Testis (tissue), 3 donors: ENCODE results near the gene MACF1. TPM values are rescaled to one million over a fixed set of nuclear protein-coding genes. Genes with fewer than 3 reads are reported as not detected.

ENCODE experiments used
- DNase-seq: peaks from one replicate; pipeline ENCODE4 v3.0.0-alpha.2; 2019
- H3K27ac ChIP-seq, 2 donors: fragments of 200-600 bp; sonication (generic); one replicate each; pipeline ENCODE4 v1.5.1; 2019
- H3K27me3 ChIP-seq: fragments of 200-600 bp; sonication (generic); one replicate; pipeline ENCODE4 v1.5.1; 2019
- H3K36me3 ChIP-seq: fragments of 200-600 bp; sonication (generic); one replicate; pipeline ENCODE4 v1.5.1; 2017; ENCODE audit warnings: low read depth; ENCODE audit errors: missing control alignments
- H3K4me1 ChIP-seq: fragments of 200-600 bp; sonication (generic); one replicate; pipeline ENCODE4 v1.5.1; 2019
- H3K4me3 ChIP-seq, 2 donors: fragments of 200-600 bp; sonication (generic); one replicate each; pipeline ENCODE4 v1.5.1; 2017 to 2019
- H3K9me3 ChIP-seq: fragments of 200-600 bp; sonication (generic); one replicate; pipeline ENCODE4 v1.5.1; 2017
- POLR2A ChIP-seq: fragments of 450-650 bp; IDR thresholded peaks from one replicate; pipeline ENCODE4 v1.6.1; 2017; ENCODE audit warnings: antibody characterized with exemption, mild to moderate bottlenecking, moderate library complexity
- WGBS, 2 donors: methylation state at CpG; one replicate each; pipeline ENCODE4 v1.1.5; 2018; 5-methylcytosine and 5-hydroxymethylcytosine counted together
- intact Hi-C: fragments of 100-400 bp; cut with DNase I; formaldehyde crosslinking; loops from one replicate; pipeline ENCODE4 v1.15.1; 2023; ENCODE audit warnings: low total_unique reads
- polyA plus RNA-seq: library from polyadenylated mRNA; stranded (reverse); fragments of 350-450 nt; fragmentation: Illumina TruSeq; extraction: RNeasy Lipid Tissue Mini Kit (QIAGEN cat#74804); gene quantifications from one replicate; pipeline ENCODE4 v1.2.3, GENCODE V29; 2014; ENCODE audit warnings: low read depth, low replicate concordance; ENCODE audit not compliant: insufficient read depth
- total RNA-seq, 2 donors: library from RNA; depleted of rRNA; stranded (reverse); fragments of >200 nt; gene quantifications; one replicate each; pipeline ENCODE4 v1.2.3, GENCODE V29; 2016
- TF ChIP-seq, protein P1 (sequence below), 3 experiments: fragments of 450-650 bp in 2 of 3; fragments of 200-600 bp in 1 of 3; sonication (generic) in 1 of 3; IDR thresholded peaks; one replicate each; pipeline ENCODE4 v1.5.1; 2016 to 2019; ENCODE audit warnings: antibody characterized with exemption in 3 of 3, mild to moderate bottlenecking in 2 of 3, moderate library complexity in 1 of 3

MACF1 gene
- total and polyA plus RNA-seq, 3 donors from 2014 or later: 136 to 494 (median 422) TPM

GRCh38 chr1:39239968-39240367 is 35.5 kb downstream of the MACF1 start:
- 94% methylated on average over 3 of the region's 3 CpGs for WGBS, 2 donors
- intact Hi-C loops: no loop called here
- no peak overlapping the region for H3K4me3 ChIP-seq

GRCh38 chr1:39243302-39243701 is 38.8 kb downstream of the MACF1 start:
- no peak for DNase-seq
- TF ChIP-seq POLR2A: no peak
- WGBS, 2 donors: 84 to 88% methylated on average over 2 of the region's 2 CpGs
- Histone ChIP-seq H3K4me3 (no peak overlapping the region), H3K27me3 (no peaks in the 10 kb centered on the region), H3K4me1 (no peaks in the 10 kb centered on the region), H3K36me3 (no peaks in the 10 kb centered on the region), H3K27ac (no peak overlapping the region), H3K9me3 (no peaks in the 10 kb centered on the region)
- intact Hi-C loops: no loop called here

More at GRCh38 chr1:39239968-39240367, 35.5 kb downstream of the MACF1 start:
- no peak for TF ChIP-seq POLR2A
- TF ChIP-seq, protein P1, sequence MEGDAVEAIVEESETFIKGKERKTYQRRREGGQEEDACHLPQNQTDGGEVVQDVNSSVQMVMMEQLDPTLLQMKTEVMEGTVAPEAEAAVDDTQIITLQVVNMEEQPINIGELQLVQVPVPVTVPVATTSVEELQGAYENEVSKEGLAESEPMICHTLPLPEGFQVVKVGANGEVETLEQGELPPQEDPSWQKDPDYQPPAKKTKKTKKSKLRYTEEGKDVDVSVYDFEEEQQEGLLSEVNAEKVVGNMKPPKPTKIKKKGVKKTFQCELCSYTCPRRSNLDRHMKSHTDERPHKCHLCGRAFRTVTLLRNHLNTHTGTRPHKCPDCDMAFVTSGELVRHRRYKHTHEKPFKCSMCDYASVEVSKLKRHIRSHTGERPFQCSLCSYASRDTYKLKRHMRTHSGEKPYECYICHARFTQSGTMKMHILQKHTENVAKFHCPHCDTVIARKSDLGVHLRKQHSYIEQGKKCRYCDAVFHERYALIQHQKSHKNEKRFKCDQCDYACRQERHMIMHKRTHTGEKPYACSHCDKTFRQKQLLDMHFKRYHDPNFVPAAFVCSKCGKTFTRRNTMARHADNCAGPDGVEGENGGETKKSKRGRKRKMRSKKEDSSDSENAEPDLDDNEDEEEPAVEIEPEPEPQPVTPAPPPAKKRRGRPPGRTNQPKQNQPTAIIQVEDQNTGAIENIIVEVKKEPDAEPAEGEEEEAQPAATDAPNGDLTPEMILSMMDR (IDR thresholded peaks at IDR 0.05): no peak
- Histone ChIP-seq H3K27me3 (no peaks in the 10 kb centered on the region), H3K36me3 (no peaks in the 10 kb centered on the region), H3K27ac (no peak overlapping the region), H3K9me3 (no peaks in the 10 kb centered on the region), H3K4me1 (no peaks in the 10 kb centered on the region)
- no peak for DNase-seq

GRCh38 chr1:39250460-39251240 is 46.2 kb downstream of the MACF1 start:
- DNase-seq: no peak
- H3K4me1 ChIP-seq: no peaks in the 10 kb centered on the region
- TF ChIP-seq, protein P1 (IDR thresholded peaks at IDR 0.05): no peak
- no peak for TF ChIP-seq POLR2A
- no peak overlapping the region for H3K4me3 ChIP-seq
- intact Hi-C loops: loop anchor here (10.0 kb wide), 1 partner anchor 46 kb away; the partner anchor contains the start of gene MACF1
- H3K36me3 ChIP-seq: no peaks in the 10 kb centered on the region
- no peaks in the 10 kb centered on the region for H3K27me3 ChIP-seq
- WGBS, 2 donors: 86 to 92% methylated on average over 2 of the region's 2 CpGs
- no peak overlapping the region for H3K27ac ChIP-seq
- H3K9me3 ChIP-seq: no peaks in the 10 kb centered on the region

DNA sequence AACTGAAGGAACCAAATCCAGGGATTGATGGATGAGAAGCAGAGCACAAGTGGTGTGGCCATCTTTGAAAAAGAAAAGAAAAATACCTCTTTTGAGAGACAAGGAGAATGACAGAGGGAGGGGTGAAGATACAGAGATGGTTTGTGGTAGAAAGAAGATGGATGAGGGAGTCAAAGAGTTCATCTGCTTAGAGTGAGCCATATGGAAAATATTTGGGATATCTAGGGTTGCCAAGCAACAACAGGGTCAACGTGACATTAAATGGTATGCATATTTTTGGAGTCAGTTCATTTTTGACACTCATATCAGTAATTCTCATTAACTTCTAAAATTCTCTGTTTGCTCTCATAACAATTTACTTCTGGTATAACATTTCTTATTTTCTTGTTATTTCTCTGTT is 50.7 kb downstream of the MACF1 start:
- no peak for DNase-seq
- no peaks in the 10 kb centered on the region for H3K36me3 ChIP-seq
- H3K4me3 ChIP-seq: no peak overlapping the region
- no peaks in the 10 kb centered on the region for H3K4me1 ChIP-seq
- no peaks in the 10 kb centered on the region for H3K9me3 ChIP-seq
- intact Hi-C loops: loop anchor here (5.0 to 10.0 kb wide), 2 partner anchors 50 to 158 kb away; partner anchors contain the start of gene MACF1
- TF ChIP-seq, protein P1 (IDR thresholded peaks at IDR 0.05): no peak
- no peak for TF ChIP-seq POLR2A
- no peaks in the 10 kb centered on the region for H3K27me3 ChIP-seq
- H3K27ac ChIP-seq: no peak overlapping the region
- WGBS, 2 donors: 46 to 75% methylated on average over 1 of the region's 1 CpG

- H3K4me1 ChIP-seq: no peaks in the 10 kb centered on the region
- intact Hi-C loops: loop anchor here (5.0 to 10.0 kb wide), 2 partner anchors 54 to 161 kb away; partner anchors contain the start of gene MACF1
- H3K9me3 ChIP-seq: no peaks in the 10 kb centered on the region
- H3K36me3 ChIP-seq: no peaks in the 10 kb centered on the region
- DNase-seq: peak; percentile 86
- peak overlapping the region in 1 of 2 donors; percentile 15 for H3K27ac ChIP-seq
- 49 to 57% methylated on average over 7 of the region's 7 CpGs for WGBS, 2 donors
- no peaks in the 10 kb centered on the region for H3K27me3 ChIP-seq
- no peak for TF ChIP-seq POLR2A
- TF ChIP-seq, protein P1 (IDR thresholded peaks at IDR 0.05): peak; percentile 77 to 82 (median 81)
- H3K4me3 ChIP-seq: no peak overlapping the region
Observed at GRCh38 chr1:39258146-39258924, 53.8 kb downstream of the MACF1 start.
